GM21526 (cell line): Measurements from ENCODE around the gene CENPVL3.
"Not testable (repeated sequence)": the region's sequence is repeated elsewhere in the genome, so short reads cannot be mapped to it uniquely, and the experiment has no call there.

Experiments used
- ATAC-seq: cut with Tn5 transposase; IDR thresholded peaks from one replicate; pipeline ENCODE4 v1.9.1; 2021; ENCODE audit warnings: moderate library complexity; ENCODE audit not compliant: unreplicated experiment, low FRiP score

The CENPVL3 gene

GRCh38 chrX:51618241-51619155 is at the start of gene CENPVL3:
CENPVL3 (minus strand) TSS chrX:51618912; CDS start chrX:51618873, 39 bp downstream.
- ATAC-seq, result not testable (repeated sequence)

DNA sequence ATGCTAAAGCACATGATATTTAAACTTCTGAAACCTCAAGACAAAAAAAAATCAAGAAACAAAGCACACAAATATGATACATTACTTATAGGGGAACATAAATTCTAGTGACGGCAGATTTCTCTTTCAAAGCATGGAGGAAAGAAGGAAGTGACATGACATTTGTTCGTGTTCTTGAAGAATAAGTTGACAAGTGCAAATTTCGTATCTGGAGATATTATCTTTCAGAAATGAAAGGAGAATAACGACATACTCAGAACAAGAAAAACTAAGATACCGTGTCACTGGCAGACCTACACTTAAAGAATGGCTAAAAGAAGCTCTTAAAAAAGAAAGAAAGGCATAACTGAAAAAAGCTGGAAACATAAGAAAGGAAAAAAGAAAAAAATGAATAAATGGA is 47.3 kb upstream of the CENPVL3 start:
- no peak for ATAC-seq

DNA sequence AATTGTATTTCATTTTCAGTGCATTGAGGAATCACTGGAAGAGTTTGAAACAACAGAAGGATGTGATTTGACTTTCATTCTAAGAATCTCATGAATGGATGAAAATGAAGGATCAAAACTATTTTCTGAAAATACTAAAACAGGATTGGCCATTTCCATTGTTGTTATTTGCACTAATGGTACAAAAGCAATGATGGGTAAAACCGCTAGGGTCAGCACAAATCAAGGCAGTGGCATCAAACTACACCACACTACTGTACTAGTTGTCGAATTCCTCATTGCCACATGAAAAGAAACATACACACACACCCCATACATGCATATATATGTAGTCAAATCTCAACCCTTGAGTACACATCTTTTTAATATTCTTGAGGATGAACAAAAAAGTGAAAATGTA is 24.7 kb upstream of the CENPVL3 start:
- no peak for ATAC-seq

DNA sequence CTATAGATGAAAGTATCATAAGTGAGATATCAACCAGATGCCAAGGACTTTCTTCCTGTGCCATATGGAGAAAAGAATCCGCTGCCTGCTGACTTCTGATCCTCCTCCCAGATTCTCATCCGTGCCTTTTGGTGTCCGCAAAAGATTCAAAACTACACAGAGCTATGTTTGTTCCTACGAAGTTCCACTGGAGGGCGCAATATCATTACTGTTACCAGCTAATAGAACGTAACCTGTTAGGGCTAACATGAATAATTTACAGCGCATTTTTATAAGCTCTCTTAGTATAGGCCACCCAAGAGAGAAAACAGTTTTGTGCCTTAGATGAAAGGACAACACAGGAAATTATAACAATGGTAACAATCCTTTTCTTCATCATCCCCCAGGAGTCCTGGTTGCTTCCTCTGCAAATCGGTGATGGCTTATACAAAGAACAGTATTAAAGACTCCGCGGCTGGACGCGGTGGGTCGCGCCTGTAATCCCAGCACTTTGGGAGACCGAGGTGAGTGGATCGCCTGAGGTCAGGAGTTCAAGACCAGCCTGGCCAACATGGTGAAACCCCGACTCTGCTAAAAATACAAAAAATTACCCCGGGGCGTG is 22.8 kb upstream of the CENPVL3 start:
- no peak for ATAC-seq

- ATAC-seq, result not testable (repeated sequence)
These were observed 17.8 kb upstream of the CENPVL3 start for GRCh38 chrX:51636511-51636910.

DNA sequence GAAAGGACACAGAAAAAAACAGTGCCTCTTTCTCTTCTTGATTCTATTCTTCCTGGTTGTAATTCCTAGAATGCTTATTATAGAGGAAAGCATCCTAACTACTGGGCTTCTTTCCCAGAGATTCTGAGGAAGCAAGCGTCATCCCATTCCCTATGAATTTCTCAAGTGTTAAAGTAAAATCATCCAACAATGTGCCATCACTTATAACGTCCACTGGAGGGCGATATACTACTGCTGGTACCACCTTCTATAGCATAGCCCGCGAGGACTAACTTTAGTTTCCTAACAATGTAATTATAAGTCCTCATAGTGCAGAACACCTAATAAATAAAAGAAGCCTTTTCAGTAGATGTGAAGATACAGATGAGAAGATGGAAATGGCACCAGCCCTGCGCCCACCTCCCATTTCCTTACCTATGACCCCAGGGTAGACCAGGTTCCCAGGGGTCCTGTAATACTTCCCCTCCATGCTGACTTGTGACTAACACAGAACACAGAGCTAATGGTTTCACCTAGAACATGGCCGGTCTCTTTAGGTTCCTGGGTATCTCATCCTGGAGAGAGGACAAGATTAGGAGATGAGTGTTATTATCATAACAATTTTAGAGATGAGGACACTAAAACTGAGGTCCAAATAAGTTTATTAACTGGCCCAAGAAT is 4.2 kb downstream of the CENPVL3 start:
- no peak for ATAC-seq

DNA sequence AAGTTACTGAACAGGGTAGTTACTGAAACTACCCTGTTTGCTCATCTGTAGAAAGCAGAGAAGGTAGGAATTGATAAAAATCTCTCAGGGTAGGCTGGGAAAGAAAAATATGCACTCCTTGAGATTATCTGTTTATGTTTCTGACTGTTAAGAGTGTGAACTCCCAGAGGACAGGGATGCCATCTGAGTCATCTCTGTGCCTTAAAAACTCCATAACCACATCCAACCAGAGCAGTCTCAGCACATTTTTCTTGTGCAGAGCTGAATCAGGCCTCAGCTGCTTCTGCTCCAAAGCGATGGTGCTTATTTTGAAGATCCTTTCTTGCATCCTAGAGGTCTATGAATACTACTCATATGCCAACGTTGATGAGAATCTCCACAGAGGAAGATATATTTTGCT is 9.9 kb downstream of the CENPVL3 start:
- no peak for ATAC-seq

DNA sequence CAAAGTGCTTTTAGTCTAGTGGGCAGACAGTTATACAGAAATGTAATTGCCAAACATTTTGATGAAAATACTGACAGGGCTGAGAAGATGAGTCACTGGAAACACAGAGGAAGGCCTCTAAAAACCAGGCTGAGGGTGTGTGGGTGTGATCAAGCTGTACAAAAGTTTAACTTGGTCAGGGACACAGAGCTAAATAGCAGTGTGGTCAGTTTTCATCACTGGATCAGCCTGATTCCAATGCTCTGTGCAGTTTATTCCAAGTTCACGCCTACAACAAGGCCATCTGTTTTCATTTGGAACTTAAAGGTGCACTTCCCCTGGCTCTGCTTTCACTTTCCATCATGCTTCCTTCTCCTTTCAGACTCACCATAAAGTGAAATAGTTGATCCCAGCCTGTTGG is 10.6 kb downstream of the CENPVL3 start:
- no peak for ATAC-seq

GRCh38 chrX:51606446-51606845 is 12.3 kb downstream of the CENPVL3 start:
- no peak for ATAC-seq

DNA sequence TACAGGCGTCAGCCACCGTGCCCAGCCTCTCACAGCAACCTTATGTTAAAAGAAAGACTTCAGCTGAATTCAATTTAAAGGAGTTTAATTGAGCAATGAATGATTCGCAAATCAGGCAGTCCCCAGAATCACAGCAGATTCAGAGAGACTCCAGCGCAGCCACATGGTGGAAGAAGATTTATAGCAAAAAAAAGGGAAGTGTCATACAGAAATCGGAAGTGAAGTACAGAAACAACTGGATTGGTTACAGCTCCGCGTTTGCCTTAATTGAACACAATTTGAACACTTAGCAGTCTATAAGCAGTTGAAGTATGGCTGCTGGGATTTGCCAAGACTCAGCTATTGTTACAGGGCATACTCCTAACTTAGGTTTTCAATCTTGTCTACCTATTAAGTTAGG is 19.8 kb downstream of the CENPVL3 start:
- no peak for ATAC-seq

- no peak for ATAC-seq
These were observed 46.8 kb downstream of the CENPVL3 start for GRCh38 chrX:51571874-51572273.

DNA sequence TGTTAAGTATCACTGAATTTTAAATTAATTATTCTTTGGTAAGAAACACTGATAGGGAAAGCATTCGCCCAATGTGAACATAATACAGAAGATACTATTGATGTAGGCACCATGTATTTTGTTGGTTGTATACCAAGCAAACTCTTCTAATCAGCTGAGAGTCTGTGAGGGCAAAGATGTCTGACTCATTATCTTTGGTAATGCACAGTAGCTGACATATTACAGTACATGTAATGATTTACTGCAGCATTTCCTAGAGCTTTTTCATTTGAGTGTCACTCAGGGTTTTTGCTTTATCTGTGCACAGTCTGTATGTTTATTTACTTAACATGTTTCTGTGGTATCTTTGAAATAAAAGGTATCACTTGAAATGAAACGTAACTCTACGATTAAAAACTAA is 49.2 kb downstream of the CENPVL3 start:
- ATAC-seq, result no peak

- ATAC-seq, result no peak
These were observed 50.1 kb downstream of the CENPVL3 start for GRCh38 chrX:51568586-51568985.
